HL-60 (cell line): ENCODE data around the gene TIMELESS.

Experiments
- DNase-seq, 2 experiments: peaks; one replicate each; pipeline ENCODE4 v3.0.0-alpha.2; 2010 to 2020; ENCODE audit warnings: low read depth in 1 of 2, low spot score in 1 of 2
- H3K27ac ChIP-seq: fragments of 250-450 bp; sonication (Bioruptor Pico); replicated peaks from 2 replicates; pipeline ENCODE4 v1.5.1; 2020; ENCODE audit warnings: mild to moderate bottlenecking, moderate library complexity
- H3K27me3 ChIP-seq: fragments of 250-450 bp; sonication (Bioruptor Pico); 2 replicates; pipeline ENCODE4 v1.5.1; 2021; ENCODE audit warnings: mild to moderate bottlenecking, moderate library complexity; ENCODE audit not compliant: insufficient read depth, poor library complexity, severe bottlenecking
- H3K4me3 ChIP-seq: replicated peaks from 2 replicates; pipeline ENCODE4 v1.5.1; 2011; ENCODE audit warnings: mild to moderate bottlenecking, control low read depth, low read length; ENCODE audit not compliant: insufficient read depth
- CTCF ChIP-seq: IDR thresholded peaks from one replicate; pipeline ENCODE4 v1.5.1; 2011; ENCODE audit warnings: low read length, control low read depth, inconsistent platforms; ENCODE audit not compliant: insufficient read depth
- GABPA ChIP-seq: IDR thresholded peaks from 2 replicates; pipeline ENCODE4 v1.6.1; 2012; ENCODE audit warnings: low read depth
- POLR2AphosphoS5 ChIP-seq: IDR thresholded peaks from 2 replicates; pipeline ENCODE4 v1.6.1; 2012; ENCODE audit warnings: low read depth
- REST ChIP-seq: IDR thresholded peaks from 2 replicates; pipeline ENCODE4 v1.6.1; 2012; ENCODE audit warnings: low read depth; ENCODE audit not compliant: insufficient replicate concordance
- SPI1 ChIP-seq: IDR thresholded peaks from 2 replicates; pipeline ENCODE4 v1.6.1; 2012; ENCODE audit warnings: low read depth, mild to moderate bottlenecking, borderline replicate concordance

Gene TIMELESS

GRCh38 chr12:56476972-56477432 is 27.8 kb upstream of the TIMELESS start:
- TF ChIP-seq POLR2AphosphoS5: no peak
- TF ChIP-seq GABPA: no peak
- TF ChIP-seq REST: no peak
- no peak for TF ChIP-seq SPI1
- TF ChIP-seq CTCF: no peak
- Histone ChIP-seq H3K27me3 (no peaks in the 10 kb centered on the region), H3K4me3 (no peak overlapping the region), H3K27ac (no peak overlapping the region)
- DNase-seq: no peak

GRCh38 chr12:56476143-56476542 is 26.9 kb upstream of the TIMELESS start:
- Histone ChIP-seq H3K27ac (no peak overlapping the region), H3K4me3 (no peak overlapping the region), H3K27me3 (no peaks in the 10 kb centered on the region)
- no peak for DNase-seq
- no peak for TF ChIP-seq REST
- TF ChIP-seq POLR2AphosphoS5: no peak
- TF ChIP-seq CTCF: no peak
- no peak for TF ChIP-seq SPI1
- no peak for TF ChIP-seq GABPA

- H3K27me3 ChIP-seq: no peaks in the 10 kb centered on the region
- DNase-seq: no peak
- no peak overlapping the region for H3K4me3 ChIP-seq
- TF ChIP-seq CTCF (no peak), SPI1 (no peak), REST (no peak)
- H3K27ac ChIP-seq: no peak overlapping the region
Measured at GRCh38 chr12:56474389-56474788, 25.2 kb upstream of the TIMELESS start.
